ENCODE data around the gene LACC1. TPM values are rescaled to one million over a fixed set of nuclear protein-coding genes. Genes with fewer than 3 reads are reported as not detected.
A peak's percentile ranks its signal among the peaks of the same experiment; 100 is the strongest.

LACC1 gene
- total RNA-seq, 1 experiment from 2014 or later, result 4.1 TPM

DNA sequence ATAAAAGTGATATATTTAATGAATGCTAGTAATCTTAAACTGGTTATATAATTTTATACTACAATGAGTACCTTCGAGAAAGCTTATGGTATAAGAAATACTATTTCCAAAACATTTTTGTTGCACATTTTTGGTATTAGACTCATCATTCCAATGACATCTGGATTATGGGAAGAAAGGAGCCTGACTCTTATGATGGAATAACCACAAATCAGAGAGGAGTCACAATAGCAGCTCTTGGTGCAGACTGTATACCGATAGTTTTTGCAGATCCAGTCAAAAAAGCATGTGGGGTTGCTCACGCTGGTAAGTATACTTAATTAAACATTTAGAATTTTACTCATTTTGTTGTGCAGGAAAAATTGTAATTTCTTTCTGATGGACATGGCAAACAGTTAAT, 3.9 kb downstream of the LACC1 start:
- no peak for DNase-seq (ENCODE audit: low read depth)

DNA sequence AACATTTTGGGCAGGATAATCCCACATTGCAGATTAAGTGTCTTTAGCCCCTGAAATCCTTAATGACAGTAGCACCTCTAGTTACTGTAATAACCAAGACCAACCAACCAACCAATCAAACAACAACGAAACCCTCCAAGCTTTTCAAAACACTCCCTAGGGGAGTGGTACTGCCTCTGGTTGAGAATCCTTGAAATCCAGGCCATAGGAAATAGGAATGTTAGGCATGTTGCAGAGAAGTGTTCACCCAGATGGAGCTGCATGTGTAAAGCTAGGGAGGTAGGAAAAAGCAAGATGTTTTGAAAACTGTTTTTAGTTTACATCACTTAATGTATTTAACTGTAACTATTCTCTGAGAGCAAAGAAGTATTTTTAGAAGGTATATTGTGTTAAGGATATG, 4.5 kb downstream of the LACC1 start:
- no peak for DNase-seq (ENCODE audit: low read depth)

DNA sequence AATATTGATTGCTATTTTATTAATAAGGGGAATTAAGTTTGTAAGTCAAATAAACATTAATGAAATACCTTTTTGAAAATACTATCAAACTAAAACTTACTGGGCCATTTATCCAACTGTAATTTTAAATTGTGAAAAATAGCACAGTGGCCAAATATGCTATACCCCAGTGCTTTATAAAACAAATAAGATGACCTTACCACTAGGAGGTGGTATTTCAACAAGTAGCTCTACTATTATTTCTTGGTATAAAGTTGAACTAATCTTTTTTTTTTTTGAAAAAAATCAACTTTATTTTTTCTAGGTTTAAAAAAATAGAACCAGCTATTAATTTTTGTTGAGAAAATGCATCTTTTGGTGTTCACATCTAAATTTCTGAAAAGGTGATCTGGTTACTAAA, 14.7 kb downstream of the LACC1 start:
- DNase-seq (ENCODE audit: low read depth), result no peak

DNA sequence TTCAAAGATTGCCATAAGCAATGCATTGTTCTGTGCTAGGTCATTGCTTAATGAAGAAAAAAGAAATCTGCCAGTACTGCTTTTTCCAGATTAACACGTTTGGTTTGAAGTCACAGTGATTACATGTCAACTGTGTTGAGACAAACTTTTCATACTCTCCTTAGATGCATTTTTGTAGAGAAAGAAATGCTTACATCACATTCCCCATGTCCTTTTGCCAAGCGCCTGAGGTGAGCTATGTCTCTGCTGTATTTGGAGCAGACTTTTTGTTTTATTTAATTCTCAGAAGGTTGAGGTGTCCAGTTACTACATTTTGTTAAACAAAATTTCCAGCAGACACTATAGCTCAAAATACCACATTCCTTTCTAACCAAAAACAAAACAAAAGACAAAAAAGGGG, 16.2 kb downstream of the LACC1 start:
- DNase-seq (ENCODE audit: low read depth), result no peak

DNA sequence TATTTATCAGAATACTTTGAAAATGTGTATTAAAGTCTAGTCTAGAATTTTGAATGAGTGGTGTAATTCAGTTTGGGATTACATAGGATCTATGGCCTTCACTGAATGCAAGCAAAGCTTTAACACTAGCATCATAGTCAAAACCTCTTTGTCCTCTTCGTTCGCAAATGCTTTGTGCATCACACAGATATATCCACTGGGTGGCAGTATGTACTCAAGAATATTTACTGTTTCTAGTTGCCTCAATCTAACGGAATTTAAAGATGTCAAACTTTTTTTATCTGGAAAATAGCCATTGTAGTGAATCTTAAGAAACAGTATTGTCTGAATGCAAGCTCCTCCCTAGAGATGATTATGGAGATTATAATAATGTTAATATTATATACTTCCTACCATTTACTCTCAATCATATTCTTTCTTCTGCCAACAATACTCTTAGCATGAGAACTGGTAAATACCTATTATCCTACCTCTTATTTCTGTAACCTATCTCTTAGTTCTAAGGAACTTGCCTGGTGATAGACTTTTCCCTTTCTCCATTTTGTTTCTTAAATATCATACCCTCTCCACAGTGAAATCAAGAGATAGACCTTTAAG, 25.8 kb downstream of the LACC1 start:
- DNase-seq (ENCODE audit: low read depth), result peak; percentile 61

DNA sequence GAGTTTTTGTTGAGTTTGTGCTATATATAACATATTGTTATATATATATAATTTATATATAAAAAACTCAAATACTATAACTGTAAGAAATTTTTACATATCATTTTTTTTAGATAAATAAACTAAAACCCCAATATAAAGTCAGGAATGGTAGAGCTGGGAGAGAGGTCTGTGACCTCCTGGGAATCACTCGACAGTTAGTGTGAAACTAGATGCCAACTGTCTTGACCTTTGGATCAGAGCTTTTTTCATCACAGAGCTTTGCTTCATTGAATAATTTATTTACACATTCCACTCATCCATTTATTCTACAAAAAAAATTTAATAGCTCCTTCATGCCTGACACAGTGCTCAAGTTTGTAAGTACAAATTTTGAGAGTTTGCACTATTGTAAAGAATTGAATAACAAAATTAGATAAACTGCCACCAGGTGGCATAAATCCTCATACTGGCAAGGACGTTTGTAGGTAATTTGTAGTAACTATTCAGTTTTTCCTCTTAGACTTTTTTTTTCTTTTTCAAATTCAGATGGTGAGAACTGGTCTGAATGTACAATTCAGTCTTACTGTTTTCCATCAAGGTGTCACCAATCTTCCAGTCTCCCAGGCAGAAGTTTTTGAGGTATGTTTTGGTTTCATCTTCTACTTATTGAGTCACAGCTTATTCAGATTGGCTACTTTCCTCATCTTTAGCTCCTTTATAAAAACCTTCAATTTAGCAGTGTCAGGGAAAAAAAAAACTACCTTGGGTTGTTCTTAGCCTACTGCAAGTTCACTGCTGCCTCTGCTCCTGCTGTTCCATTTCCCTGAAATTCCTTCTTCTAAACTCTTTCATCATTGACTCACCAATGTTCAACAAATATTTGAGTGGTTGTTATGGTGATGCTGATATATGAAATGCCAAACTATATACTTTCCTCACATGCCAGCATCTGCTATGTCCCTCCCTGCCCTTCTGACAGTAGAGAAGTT, 28.7 kb downstream of the LACC1 start:
- DNase-seq (ENCODE audit: low read depth), result peak; percentile 75

DNA sequence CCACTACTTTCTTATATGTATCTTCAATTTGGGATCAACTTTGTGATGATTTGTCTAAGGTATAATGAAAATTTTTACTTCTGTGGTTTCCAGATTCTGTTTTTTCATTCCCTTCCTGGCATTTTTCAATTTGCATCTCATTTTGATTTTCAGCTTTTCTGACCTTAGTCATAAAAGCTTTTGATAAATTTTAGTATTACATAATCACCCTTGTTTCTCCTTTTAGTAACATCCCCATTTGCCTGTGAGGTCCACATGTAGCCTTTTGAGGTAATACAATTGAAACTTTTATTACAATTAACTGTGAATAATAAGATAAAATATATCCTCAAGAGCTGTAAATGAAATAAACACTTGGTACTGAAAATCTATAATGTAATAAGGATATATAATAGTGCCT, 31.2 kb downstream of the LACC1 start:
- no peak for DNase-seq (ENCODE audit: low read depth)

DNA sequence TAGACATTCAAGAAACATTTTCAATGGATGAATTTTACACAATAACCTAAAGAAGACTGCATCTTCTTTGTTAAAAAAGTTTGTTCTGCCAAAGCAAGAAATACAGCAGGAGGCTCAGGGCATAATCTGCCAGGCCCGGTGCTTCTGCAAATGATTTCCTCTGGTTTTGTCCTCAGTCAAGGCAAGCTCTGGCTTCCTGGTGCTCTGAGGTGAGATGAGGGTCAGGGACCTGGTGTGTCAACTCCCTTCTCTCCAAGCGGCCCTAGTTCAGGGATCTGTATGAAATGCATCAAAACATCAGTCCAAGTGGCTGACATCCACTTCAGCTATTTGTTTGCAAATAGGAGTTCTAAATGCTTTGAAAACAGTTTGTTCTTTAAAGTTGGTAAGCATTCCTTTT, 31.6 kb downstream of the LACC1 start:
- DNase-seq (ENCODE audit: low read depth), result no peak

DNA sequence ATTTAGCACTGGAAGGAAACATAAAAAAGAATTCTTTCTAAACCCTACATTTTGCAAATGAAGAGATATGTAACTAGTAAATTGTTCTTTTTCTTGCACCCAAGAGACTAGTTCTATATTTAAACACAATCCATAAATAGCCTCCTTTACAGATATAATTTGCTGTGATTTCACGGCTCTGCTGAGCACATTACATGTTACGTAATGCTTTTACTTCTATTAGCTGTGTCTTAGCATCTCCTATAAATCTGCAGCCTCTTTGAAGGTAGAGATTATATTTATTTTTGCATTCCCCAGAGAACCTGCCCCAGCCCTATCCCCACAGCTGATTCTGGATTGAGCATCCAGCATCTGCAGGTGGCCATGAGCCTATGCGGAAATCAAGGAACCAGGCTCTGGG, 32.2 kb downstream of the LACC1 start:
- DNase-seq (ENCODE audit: low read depth), result no peak

DNA sequence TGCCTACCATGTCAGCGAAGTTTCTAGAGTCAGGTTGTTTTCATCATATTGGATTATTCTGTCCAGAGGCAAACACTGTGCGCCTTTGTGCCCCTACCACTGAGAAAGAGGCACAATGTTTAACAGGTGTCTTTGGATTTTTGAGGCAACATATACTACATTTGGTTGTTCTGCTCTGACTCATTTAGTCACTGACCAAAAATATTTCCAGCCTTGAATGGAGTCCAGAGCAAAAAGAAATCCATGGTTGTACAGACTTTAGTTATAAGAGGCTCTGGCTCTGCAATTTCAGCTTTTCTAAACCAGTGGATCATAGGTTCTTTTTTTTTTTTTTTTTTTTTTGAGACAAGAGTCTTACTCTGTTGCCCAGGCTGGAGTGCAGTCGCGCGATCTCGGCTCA, 35.7 kb downstream of the LACC1 start:
- DNase-seq (ENCODE audit: low read depth), result no peak

DNA sequence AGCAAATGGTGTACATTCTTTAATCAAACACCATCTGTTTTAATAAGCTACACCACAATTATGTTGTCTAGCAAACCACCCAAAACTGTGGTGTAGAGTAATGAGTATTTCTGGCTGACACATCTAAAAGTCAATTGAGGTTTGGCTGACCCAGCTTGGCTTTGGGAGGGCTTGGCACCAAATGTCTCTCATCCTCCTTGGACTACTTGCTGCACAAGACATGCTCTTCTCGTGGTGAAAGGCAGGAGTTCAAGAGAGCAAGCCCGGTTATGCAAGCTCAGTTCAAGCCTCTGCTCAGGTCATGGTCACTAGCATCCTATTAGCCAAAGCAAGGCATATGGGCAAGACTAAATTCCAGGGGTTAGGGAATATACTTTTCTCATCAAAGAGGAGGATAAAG, 37.1 kb downstream of the LACC1 start:
- no peak for DNase-seq (ENCODE audit: low read depth)

DNA sequence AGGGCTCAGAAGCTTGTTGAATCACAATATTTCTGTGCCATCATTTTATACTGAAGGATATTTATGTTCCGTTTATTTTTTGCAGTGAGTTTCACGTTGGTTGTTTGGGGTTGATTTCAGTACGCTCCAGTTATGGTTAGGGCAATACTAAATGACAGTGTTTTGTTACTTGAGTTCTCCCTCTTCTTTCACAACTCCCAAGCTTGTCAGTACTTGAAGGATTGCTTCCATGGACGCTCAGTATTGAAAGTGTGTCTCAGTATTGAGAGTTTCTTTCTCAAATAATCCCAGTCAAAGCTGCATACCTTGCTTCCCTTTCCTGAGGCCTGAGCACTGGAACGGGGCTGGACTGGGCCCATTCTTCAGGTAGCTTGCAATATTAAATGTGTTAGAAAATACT, 38.9 kb downstream of the LACC1 start:
- no peak for DNase-seq (ENCODE audit: low read depth)

DNA sequence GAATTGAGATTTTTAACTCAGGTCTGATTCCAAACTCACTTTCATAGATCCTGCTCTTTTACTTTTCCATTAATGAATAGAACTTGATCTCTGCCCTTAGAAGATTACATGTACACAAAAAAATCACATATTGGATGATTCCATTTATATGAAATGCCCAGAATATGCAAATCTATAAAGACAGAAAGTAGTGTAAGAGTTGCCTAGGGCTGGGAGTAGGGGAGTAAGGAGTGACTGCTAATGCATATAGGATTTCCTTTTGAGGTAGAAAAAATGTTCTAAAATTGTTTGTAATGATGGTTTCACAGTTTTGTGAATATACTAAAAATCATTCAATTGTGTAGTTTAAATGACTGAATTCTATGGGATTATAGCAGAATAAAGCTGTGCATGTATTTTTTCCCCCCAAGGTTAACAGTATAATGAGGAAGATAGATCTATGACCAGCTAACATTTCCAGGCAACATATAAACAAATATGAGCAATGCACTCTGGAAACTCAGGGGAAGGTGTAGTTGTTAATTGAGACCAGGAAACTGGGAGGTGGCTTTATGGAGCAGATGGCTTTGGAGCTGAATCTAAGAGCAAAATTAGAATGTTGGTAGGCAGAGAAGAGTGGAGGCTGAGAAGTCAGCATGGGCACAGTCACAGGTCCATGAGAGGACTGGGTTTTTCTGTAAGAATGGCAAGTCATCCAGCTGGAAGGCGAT, 41.4 kb downstream of the LACC1 start:
- no peak for DNase-seq (ENCODE audit: low read depth)

DNA sequence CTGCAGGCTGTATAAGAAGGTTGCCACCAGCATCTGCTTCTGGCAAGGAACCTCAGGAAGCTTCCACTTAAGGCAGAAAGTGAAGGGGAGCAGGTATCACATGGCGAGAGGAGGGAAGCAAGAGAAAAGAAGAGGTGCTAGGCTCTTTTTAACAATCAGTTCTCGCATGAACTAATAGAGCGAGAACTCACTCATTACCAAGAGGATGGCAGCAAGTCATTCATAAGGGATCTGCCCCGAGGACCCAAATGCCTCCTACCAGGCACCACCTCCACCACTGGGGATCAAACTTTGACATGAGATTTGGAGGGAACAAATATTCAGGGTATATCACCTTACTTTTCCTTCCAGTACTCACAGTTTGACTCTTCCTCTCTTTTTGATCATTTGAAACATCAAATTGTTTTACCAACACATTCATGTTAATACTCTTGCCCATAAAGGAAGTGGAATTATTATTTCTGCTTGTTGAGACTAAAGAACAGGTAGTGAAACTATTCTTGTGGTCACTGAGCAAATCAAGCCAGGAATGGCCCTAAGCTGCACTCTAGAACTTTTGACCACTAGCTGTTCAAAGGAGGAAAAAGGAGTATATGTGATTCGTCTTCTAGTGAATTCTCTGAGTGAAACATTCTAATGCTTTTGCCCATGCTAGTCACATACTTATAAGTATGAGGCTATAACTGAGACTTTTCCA, 45.0 kb downstream of the LACC1 start:
- no peak for DNase-seq (ENCODE audit: low read depth)

DNA sequence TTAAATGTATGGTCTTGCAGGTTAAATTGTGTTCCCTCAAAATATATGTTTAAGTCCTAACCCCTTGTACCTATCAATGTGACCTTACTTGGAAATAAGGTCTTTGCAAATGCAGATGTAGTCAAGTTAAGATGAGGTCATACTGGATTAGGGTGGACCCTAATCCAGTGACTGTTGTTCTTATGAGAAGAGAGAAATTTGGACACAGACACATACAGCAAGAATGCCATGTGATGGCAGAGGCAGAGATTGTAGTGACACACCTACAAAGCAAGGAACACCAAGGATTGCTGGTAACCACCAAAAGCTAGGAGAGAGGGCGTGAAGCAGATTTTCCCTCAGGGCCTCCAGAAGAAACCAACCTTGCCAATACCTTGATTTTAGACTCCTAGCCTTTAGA, 50.2 kb downstream of the LACC1 start:
- DNase-seq (ENCODE audit: low read depth), result no peak

DNA sequence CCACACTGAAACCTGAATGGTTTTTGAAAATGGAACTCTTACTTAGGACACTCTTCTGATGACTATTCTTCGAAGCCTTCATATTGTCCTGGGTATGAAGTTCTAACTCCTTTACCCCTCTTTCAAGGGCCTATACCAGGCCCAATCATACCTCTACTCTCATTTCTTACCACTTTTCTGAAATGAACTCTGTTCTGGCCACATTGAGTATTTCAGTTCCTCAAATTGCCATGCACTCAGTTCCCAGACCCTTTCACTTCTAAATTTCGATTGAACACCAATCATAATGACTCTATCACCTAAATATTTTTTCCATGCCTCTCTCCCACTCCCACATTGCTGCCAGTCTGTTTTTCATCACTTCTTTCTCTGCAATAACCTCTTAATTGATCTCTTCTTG, 53.7 kb downstream of the LACC1 start:
- DNase-seq (ENCODE audit: low read depth), result no peak

DNA sequence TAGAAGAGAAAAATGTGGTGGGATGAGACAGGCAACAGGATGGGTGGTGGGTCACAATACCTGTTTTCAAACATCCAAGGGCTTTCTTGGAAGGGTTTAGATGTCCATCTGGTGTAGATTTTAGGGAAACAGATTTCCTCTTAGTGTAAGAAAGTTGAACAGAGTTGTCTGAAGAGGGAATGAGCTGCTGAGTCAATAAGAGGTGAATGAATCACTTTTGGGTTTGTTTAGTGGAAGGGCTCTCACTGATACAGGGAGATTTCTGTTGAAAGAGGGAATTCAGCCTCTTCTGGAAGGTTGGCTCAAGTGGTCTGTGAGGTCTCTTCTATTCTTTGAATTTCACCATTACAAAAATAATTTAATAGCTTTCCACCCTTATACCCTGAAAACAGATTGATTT, 54.6 kb downstream of the LACC1 start:
- DNase-seq (ENCODE audit: low read depth), result peak; percentile 37

DNA sequence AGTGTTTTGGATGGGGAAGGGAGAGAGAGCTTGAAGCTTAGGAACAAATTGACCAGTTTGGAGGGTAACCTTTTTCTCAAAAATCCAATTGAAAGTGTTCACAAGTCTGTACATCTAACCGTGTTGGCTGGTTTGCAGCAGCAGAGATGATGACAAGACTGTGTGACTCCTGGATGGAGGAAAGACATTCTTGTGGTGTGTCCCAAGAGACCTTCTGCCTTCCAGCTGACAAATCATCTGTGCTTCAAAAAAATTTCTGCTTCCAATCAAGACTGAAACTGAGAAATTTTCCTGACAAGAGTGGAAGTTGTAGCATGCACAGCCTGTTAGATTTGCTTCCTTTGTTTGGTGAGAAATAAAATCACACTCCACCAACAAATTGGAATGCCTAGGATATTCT, 56.2 kb downstream of the LACC1 start:
- DNase-seq (ENCODE audit: low read depth), result no peak

DNA sequence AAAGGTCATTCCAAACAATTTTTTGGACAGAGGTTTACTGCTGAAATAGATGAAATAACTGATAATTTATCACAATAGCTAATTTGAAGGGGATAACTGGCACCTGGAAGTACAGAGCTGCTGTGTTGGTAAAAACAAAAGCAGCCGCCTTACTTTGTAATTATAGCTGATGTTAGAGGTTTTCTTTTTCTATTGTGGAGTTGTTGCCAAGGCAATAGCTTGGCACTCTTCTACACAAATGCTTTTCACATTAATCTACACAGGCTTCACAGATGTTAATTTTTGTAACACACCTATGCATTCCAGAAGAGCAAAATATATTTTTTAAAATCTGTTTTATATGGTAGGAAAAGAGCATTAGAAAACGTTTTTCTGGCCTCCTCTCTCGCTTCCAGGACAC, 56.9 kb downstream of the LACC1 start:
- no peak for DNase-seq (ENCODE audit: low read depth)

DNA sequence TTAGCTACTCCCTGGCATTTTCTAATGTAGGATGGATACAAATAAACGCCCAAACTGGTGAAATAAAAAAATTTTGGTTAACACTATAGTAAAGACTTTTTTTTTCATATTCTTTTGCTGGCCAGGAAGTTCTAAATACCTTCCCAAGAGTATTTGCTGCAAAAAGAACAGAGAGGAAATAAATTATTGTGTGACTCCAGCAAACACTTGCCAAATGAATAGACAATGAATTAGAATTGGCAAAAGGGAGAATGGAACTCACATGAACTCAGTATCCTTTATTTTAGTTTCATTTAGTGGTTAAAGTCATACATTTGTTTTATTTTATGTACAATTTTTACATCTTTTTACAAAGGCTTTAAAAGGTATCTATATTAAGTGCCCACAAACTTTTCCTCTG, 58.1 kb downstream of the LACC1 start:
- no peak for DNase-seq (ENCODE audit: low read depth)

DNA sequence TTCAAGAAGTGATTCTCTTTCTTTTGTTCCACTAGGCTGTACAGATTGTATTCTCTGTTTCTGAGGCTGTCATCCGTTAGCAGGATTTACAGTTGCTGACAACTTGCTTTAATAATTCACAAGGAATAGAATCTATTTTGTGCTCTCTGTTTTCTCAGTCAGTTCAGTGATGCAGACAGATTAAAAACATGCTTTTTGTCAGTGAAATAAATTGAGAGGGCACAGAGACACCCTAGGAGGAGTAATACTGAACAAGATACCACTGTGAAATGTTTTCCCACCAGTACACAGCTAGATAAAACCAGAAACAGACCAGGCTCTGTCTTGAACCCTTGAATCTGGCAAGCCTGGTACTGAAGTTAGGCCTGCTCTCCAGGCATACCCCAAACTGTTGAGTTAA, 58.7 kb downstream of the LACC1 start:
- DNase-seq (ENCODE audit: low read depth), result no peak

DNA sequence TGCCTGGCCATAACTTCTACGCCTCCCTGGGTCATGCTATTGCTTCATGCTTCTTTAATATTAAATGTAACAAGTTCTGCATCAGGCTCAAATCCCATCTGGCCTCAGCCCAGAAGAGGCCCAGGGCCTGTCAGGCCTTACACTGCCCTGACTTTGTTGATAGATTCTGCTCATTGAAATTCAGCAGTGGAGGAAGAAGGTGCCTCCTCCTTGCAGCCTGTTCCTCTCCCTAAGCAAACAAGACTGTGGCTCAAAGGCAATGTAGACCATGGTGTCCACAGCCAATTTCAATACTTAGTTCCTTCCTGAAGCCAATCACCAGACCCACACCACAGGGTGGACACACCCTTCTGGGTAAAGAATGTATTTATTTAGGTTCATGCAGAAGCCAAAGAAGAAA, 59.4 kb downstream of the LACC1 start:
- DNase-seq (ENCODE audit: low read depth), result no peak

All from HT1080 (cell line).